Tibial nerve (tissue), 3 donors: ENCODE results near the gene SEMA5A.

ENCODE experiments used
- CTCF ChIP-seq, 5 experiments: fragments of 200-600 bp in 3 of 5; fragments of 450-650 bp in 2 of 5; sonication (generic) in 3 of 5; IDR thresholded peaks; one replicate each; pipeline ENCODE4 v1.5.1; 2016 to 2019; ENCODE audit warnings: antibody characterized with exemption in 5 of 5, mild to moderate bottlenecking in 3 of 5, moderate library complexity in 2 of 5
- POLR2A ChIP-seq, 2 donors: fragments of 450-650 bp; IDR thresholded peaks; one replicate each; pipeline ENCODE4 v1.6.1; 2017; ENCODE audit warnings: antibody characterized with exemption in 2 of 2, mild to moderate bottlenecking in 2 of 2, moderate library complexity in 2 of 2

GRCh38 chr5:9454012-9454481, 91.8 kb downstream of the SEMA5A start:
- TF ChIP-seq CTCF (IDR thresholded peaks at IDR 0.05) (no peak), POLR2A (IDR thresholded peaks at IDR 0.05) (no peak)
